A549 (cell line): ENCODE results near the gene WDR43. TPM values are rescaled to one million over a fixed set of nuclear protein-coding genes. Genes with fewer than 3 reads are reported as not detected.

Experiments
- ATAC-seq, 2 experiments: fragments of 200-7000 bp in 1 of 2; fragments of >200 bp in 1 of 2; cut with Nextera tagmentation in 1 of 2; cut with Tn5 transposase in 1 of 2; 3 replicates each; pipeline versions ENCODE4 v1.8.0 to v1.9.1; 2018 to 2020; ENCODE audit warnings: mild to moderate bottlenecking in 1 of 2, moderate library complexity in 1 of 2
- CTCF ChIA-PET: fragments of 300-600 bp; sonication (Branson Sonifier 250); formaldehyde crosslinking; extraction: SDS; loops from one replicate; lab custom pipeline; 2021; ENCODE audit warnings: antibody characterized with exemption, inconsistent platforms; lab: Yijun Ruan, JAX
- POLR2A ChIA-PET: fragments of 350-600 bp; formaldehyde crosslinking; extraction: SDS; loops from one replicate; lab custom pipeline; 2021; ENCODE audit warnings: antibody characterized with exemption, inconsistent platforms; lab: Yijun Ruan, JAX
- DNase-seq, 2 experiments: peaks; one replicate each; pipeline versions ENCODE4 v3.0.0 to v3.0.0-alpha.2; 2011 to 2016; ENCODE audit warnings: low read depth in 1 of 2, low spot score in 1 of 2
- FAIRE-seq: peaks from 2 replicates; lab custom pipeline; 2011; peaks lifted over from hg19 to GRCh38; lab: Jason Lieb, UNC
- H3K27ac ChIP-seq, 2 experiments: fragments of >200 bp; sonication (Bioruptor Twin); formaldehyde crosslinking; 3 replicates each; pipeline ENCODE4 v1.5.1; 2016 to 2017
- H3K4me1 ChIP-seq: fragments of >200 bp; sonication (Bioruptor Twin); formaldehyde crosslinking; 3 replicates; pipeline ENCODE4 v1.6.1; 2016
- H3K4me2 ChIP-seq: fragments of >200 bp; sonication (Bioruptor Twin); formaldehyde crosslinking; 3 replicates; pipeline ENCODE4 v1.6.1; 2016
- H3K4me3 ChIP-seq: fragments of >200 bp; sonication (Bioruptor Twin); formaldehyde crosslinking; 3 replicates; pipeline ENCODE4 v1.5.1; 2016
- H3K9me3 ChIP-seq: fragments of >200 bp; sonication (Bioruptor Twin); formaldehyde crosslinking; 3 replicates; pipeline ENCODE4 v1.6.1; 2016
- BHLHE40 ChIP-seq: IDR thresholded peaks from 2 replicates; pipeline ENCODE4 v1.6.1; 2012; ENCODE audit warnings: low read depth, low read length, inconsistent platforms
- CBX8 ChIP-seq: fragments of 200-600 bp; sonication (generic); IDR thresholded peaks from 2 replicates; pipeline ENCODE4 v1.6.1; 2016
- ESRRA ChIP-seq: fragments of 150-350 bp; IDR thresholded peaks from 2 replicates; pipeline ENCODE4 v1.6.1; 2014; ENCODE audit warnings: mild to moderate bottlenecking, low read length, borderline replicate concordance
- FOSB ChIP-seq: fragments of 250-450 bp; sonication (Bioruptor Pico); IDR thresholded peaks from 2 replicates; pipeline ENCODE4 v1.5.0; 2020; ENCODE audit warnings: mild to moderate bottlenecking, moderate library complexity
- FOSL2 ChIP-seq, 2 experiments: fragments of 450-650 bp in 1 of 2; fragments of >200 bp in 1 of 2; sonication (Bioruptor Twin) in 1 of 2; formaldehyde crosslinking; IDR thresholded peaks; 2 replicates each; pipeline versions ENCODE4 v1.5.0 to v1.6.1; 2016 to 2020; ENCODE audit warnings: mild to moderate bottlenecking in 1 of 2, moderate library complexity in 1 of 2
- FOXS1 ChIP-seq: fragments of 250-450 bp; sonication (Bioruptor Pico); IDR thresholded peaks from 2 replicates; pipeline ENCODE4 v1.5.0; 2020; ENCODE audit warnings: mild to moderate bottlenecking, moderate library complexity
- HEYL ChIP-seq: fragments of 250-450 bp; sonication (Bioruptor Pico); IDR thresholded peaks from 2 replicates; pipeline ENCODE4 v1.8.0; 2021; ENCODE audit warnings: mild to moderate bottlenecking, moderate library complexity
- HOXB5 ChIP-seq: fragments of 250-450 bp; sonication (Bioruptor Pico); IDR thresholded peaks from 2 replicates; pipeline ENCODE4 v1.5.0; 2020; ENCODE audit warnings: mild to moderate bottlenecking, moderate library complexity
- JUN ChIP-seq, 2 experiments: fragments of >200 bp; sonication (Bioruptor Twin); formaldehyde crosslinking; IDR thresholded peaks; 2 replicates in 1 of 2; 3 replicates in 1 of 2; pipeline ENCODE4 v1.6.1; 2016 to 2017
- KDM1A ChIP-seq: fragments of 200-600 bp; sonication (generic); IDR thresholded peaks from 2 replicates; pipeline ENCODE4 v1.6.1; 2016; ENCODE audit warnings: low read depth, mild to moderate bottlenecking
- KDM5A ChIP-seq: fragments of 200-600 bp; sonication (generic); IDR thresholded peaks from 2 replicates; pipeline ENCODE4 v1.6.1; 2016; ENCODE audit warnings: antibody characterized with exemption, mild to moderate bottlenecking
- MAZ ChIP-seq: fragments of 150-350 bp; IDR thresholded peaks from 2 replicates; pipeline ENCODE4 v1.6.1; 2014; ENCODE audit warnings: antibody characterized with exemption, low read depth, low read length, borderline replicate concordance
- NR3C1 ChIP-seq: fragments of >200 bp; sonication (Bioruptor Twin); formaldehyde crosslinking; IDR thresholded peaks from 3 replicates; pipeline ENCODE4 v1.6.1; 2017
- PHF8 ChIP-seq: fragments of 200-600 bp; sonication (generic); IDR thresholded peaks from 2 replicates; pipeline ENCODE4 v1.6.1; 2016; ENCODE audit warnings: low read depth, mild to moderate bottlenecking, antibody characterized with exemption, moderate library complexity, borderline replicate concordance
- POLR2AphosphoS2 ChIP-seq: conservative IDR thresholded peaks from 2 replicates; pipeline ENCODE4 v1.6.1; 2012; ENCODE audit warnings: low read length, improper control_type of control experiment, inconsistent platforms
- RARB ChIP-seq: fragments of 250-450 bp; sonication (Bioruptor Pico); IDR thresholded peaks from 2 replicates; pipeline ENCODE4 v1.8.0; 2021; ENCODE audit warnings: mild to moderate bottlenecking, moderate library complexity
- RCOR1 ChIP-seq: fragments of 150-350 bp; IDR thresholded peaks from 2 replicates; pipeline ENCODE4 v1.6.1; 2014; ENCODE audit warnings: antibody characterized with exemption, low read length, low read depth
- RFX5 ChIP-seq: fragments of 450-650 bp; IDR thresholded peaks from 2 replicates; pipeline ENCODE4 v1.7.1; 2014; ENCODE audit warnings: antibody characterized with exemption, mild to moderate bottlenecking, moderate library complexity
- RNF2 ChIP-seq: fragments of 200-600 bp; sonication (generic); IDR thresholded peaks from 2 replicates; pipeline ENCODE4 v1.6.1; 2016; ENCODE audit warnings: low read depth, mild to moderate bottlenecking, antibody characterized with exemption, moderate library complexity, borderline replicate concordance
- SREBF2 ChIP-seq: fragments of 450-650 bp; IDR thresholded peaks from 2 replicates; pipeline ENCODE4 v1.6.1; 2014; ENCODE audit warnings: mild to moderate bottlenecking, moderate library complexity
- TFCP2L1 ChIP-seq: fragments of 250-450 bp; sonication (Bioruptor Pico); IDR thresholded peaks from 2 replicates; pipeline ENCODE4 v1.5.0; 2021; ENCODE audit warnings: mild to moderate bottlenecking
- ZC3H11A ChIP-seq: fragments of 450-650 bp; IDR thresholded peaks from 2 replicates; pipeline ENCODE4 v1.6.1; 2014; ENCODE audit warnings: antibody characterized with exemption, mild to moderate bottlenecking
- ZFP36 ChIP-seq: fragments of 450-650 bp; IDR thresholded peaks from 2 replicates; pipeline ENCODE4 v1.6.1; 2014; ENCODE audit warnings: borderline replicate concordance; ENCODE audit not compliant: partially characterized antibody
- WGBS: methylation state at CpG from one replicate; pipeline ENCODE4 v1.1.6; 2017; ENCODE audit errors: missing lambda C conversion rate; 5-methylcytosine and 5-hydroxymethylcytosine counted together
- polyA plus RNA-seq, 4 experiments: library from polyadenylated mRNA; depleted of rRNA in 3 of 4; stranded (reverse); fragments of >200 nt; fragmentation: RNase III in 1 of 4; extraction: RNeasy Plus Mini Kit Qiagen cat#74134 plus additional on column Dnase treatment in 1 of 4; gene quantifications; 2 replicates in 3 of 4; 3 replicates in 1 of 4; pipeline ENCODE4 v1.2.3, GENCODE V29; 2011 to 2017
- TF ChIP-seq, protein P1 (sequence below): IDR thresholded peaks from 2 replicates; pipeline ENCODE4 v1.6.1; 2012
- TF ChIP-seq, protein P2 (sequence below): fragments of >200 bp; sonication (Bioruptor Twin); formaldehyde crosslinking; IDR thresholded peaks from 2 replicates; pipeline ENCODE4 v1.6.1; 2016
- TF ChIP-seq, protein P3 (sequence below): IDR thresholded peaks from 2 replicates; pipeline ENCODE4 v1.6.1; 2012
- TF ChIP-seq, protein P4 (sequence below): IDR thresholded peaks from 2 replicates; pipeline ENCODE4 v1.6.1; 2012; ENCODE audit warnings: low read depth, borderline replicate concordance
- TF ChIP-seq, protein P5 (sequence below): fragments of 450-650 bp; IDR thresholded peaks from 2 replicates; pipeline ENCODE4 v1.6.1; 2014; ENCODE audit warnings: antibody characterized with exemption
- TF ChIP-seq, protein P6 (sequence below): fragments of 250-450 bp; sonication (Bioruptor Pico); IDR thresholded peaks from 2 replicates; pipeline ENCODE4 v1.5.0; 2020; ENCODE audit warnings: low read depth, mild to moderate bottlenecking, moderate library complexity

Gene WDR43
- polyA plus RNA-seq, 2 of the 4 experiments (the other 2 are of a cell fraction) = 71.8 to 256 TPM

DNA sequence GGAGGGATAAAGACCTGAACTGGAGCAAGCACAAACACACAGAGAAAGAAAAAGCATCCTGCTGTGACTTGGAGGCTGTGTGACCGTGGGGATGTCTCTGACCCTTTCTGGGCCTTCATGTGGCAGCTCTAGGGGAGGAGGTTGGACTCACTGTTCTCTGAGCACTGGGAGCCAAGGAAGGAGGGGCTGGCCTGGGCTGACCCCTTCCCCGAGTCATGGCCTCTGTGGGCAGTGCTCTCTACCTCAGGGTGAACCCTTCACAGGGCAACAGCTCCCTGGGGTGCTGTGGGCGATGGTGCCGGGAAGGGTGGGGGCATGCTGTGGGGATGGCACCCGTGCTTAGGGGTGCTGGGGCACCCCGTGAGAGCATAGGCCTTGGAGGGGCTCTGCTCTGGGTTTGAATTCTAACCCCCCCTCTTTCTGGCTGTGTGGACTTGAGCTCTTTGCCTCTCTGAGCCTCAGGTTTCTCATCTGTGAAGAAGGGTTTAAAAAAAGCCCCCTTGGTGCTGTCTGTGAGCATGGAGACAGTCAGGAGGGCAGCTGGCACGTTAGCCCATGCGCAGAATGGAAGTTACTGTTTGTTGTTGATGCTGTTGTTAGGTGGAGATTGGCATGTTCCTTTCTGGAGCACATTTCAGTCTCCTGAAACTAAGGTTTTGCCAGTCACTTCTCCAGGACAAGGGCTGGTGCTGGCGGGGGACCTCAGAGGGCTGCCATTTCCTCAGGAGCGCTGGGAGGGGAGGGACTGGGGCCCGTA, 87.3 kb downstream of the WDR43 start (continued):
- TF ChIP-seq, protein P1, sequence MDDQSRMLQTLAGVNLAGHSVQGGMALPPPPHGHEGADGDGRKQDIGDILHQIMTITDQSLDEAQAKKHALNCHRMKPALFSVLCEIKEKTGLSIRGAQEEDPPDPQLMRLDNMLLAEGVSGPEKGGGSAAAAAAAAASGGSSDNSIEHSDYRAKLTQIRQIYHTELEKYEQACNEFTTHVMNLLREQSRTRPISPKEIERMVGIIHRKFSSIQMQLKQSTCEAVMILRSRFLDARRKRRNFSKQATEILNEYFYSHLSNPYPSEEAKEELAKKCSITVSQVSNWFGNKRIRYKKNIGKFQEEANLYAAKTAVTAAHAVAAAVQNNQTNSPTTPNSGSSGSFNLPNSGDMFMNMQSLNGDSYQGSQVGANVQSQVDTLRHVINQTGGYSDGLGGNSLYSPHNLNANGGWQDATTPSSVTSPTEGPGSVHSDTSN = no peak
- TF ChIP-seq FOXS1 (CRISPR knock-in tag) = no peak
- TF ChIP-seq TFCP2L1 (CRISPR knock-in tag) = no peak
- TF ChIP-seq MAZ = no peak

DNA sequence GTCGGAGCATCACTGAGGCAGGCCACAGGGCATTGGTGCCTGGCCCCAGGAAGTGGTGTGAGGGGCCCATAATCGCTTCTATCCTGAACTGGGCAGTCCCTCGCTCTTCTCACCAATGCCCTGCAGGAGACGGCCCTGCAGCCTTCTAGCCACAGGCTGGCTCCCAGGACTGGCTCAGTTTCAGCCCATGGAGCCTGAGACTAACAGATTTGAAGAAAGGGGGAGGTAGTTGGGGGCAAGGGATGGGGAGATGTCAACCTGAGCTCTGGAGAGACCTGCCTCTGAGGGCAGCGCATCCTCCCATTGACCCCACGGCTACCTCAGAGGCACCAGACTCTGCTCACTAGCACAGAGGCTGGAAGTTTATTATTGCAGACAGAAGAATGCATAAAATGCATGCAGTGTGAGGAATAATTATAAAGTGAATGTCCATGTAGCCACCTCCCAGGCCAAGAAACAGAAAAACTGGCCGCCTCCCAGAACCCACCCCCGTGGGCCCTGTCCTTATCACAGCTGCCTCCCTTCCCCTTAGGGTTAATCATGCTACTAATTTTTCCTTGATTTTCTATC, 88.0 kb downstream of the WDR43 start:
- ChIA-PET POLR2A (no interaction called here), CTCF (no interaction called here)
- Histone ChIP-seq H3K4me1 (no peaks in the 10 kb centered on the region), H3K27ac (no peak overlapping the region), H3K4me3 (no peak overlapping the region)
- ATAC-seq (peak; percentile 26 to 40; a peak in 3 of 6 replicates), DNase-seq (no peak)
- 83% methylated on average over 8 of the region's 8 CpGs for WGBS
- TF ChIP-seq, protein P2, sequence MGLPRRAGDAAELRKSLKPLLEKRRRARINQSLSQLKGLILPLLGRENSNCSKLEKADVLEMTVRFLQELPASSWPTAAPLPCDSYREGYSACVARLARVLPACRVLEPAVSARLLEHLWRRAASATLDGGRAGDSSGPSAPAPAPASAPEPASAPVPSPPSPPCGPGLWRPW = no peak
- no peak for TF ChIP-seq NR3C1
- TF ChIP-seq, protein P3, sequence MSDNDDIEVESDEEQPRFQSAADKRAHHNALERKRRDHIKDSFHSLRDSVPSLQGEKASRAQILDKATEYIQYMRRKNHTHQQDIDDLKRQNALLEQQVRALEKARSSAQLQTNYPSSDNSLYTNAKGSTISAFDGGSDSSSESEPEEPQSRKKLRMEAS = no peak
- TF ChIP-seq RARB (CRISPR knock-in tag) = no peak
- TF ChIP-seq ESRRA = no peak
- TF ChIP-seq CBX8 = no peak
- TF ChIP-seq, protein P4, sequence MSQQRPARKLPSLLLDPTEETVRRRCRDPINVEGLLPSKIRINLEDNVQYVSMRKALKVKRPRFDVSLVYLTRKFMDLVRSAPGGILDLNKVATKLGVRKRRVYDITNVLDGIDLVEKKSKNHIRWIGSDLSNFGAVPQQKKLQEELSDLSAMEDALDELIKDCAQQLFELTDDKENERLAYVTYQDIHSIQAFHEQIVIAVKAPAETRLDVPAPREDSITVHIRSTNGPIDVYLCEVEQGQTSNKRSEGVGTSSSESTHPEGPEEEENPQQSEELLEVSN = no peak
- TF ChIP-seq KDM5A = no peak
- TF ChIP-seq MAZ = no peak
- TF ChIP-seq KDM1A = no peak
- TF ChIP-seq ZFP36 = no peak
- no peak for TF ChIP-seq FOSB
- no peak for TF ChIP-seq FOSL2 (IDR thresholded peaks at IDR 0.05)
- TF ChIP-seq FOSL2 (CRISPR knock-in tag; IDR thresholded peaks at IDR 0.05) = no peak
- TF ChIP-seq, protein P5, sequence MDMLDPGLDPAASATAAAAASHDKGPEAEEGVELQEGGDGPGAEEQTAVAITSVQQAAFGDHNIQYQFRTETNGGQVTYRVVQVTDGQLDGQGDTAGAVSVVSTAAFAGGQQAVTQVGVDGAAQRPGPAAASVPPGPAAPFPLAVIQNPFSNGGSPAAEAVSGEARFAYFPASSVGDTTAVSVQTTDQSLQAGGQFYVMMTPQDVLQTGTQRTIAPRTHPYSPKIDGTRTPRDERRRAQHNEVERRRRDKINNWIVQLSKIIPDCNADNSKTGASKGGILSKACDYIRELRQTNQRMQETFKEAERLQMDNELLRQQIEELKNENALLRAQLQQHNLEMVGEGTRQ = no peak
- TF ChIP-seq JUN (IDR thresholded peaks at IDR 0.05) = no peak
- no peak for TF ChIP-seq ZC3H11A
- TF ChIP-seq, all 56 proteins: peak for 0
- Histone ChIP-seq H3K9me3 (no peaks in the 10 kb centered on the region), H3K4me2 (no peak overlapping the region)
- no peak for FAIRE-seq

DNA sequence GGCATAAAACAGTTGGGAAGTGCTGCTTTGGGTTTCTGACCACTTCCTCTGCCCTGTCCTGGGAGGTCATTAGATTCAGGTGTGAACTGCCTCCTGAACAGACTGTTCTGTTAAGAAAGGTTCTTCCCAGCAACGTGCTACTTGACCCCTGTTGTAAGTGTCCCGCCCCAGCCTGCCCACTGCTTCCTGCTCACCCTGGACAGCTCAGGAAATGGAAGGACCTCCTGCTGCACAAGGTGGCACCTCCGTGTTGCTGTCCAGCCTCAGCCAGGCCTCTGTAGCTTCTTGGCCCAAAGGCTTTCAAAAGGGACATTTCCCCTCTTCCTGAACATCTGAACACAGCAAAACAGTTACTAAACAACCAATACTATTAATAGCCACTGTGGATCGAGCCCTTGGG, 92.0 kb downstream of the WDR43 start:
- WGBS = 47% methylated on average over 4 of the region's 4 CpGs
- POLR2A ChIA-PET = no interaction called here
- CTCF ChIA-PET = interaction anchor here (0.9 to 1.7 kb wide), 4 partner anchors 10 to 68 kb away, joined by 3 to 5 read pairs (median 3); no protein-coding TSS in a partner anchor
- Histone ChIP-seq H3K9me3 (no peaks in the 10 kb centered on the region), H3K4me1 (no peaks in the 10 kb centered on the region), H3K4me2 (no peak overlapping the region), H3K4me3 (no peak overlapping the region), H3K27ac (no peak overlapping the region)
- no peak for ATAC-seq
- FAIRE-seq = no peak
- DNase-seq = no peak
- TF ChIP-seq RNF2 = no peak
- TF ChIP-seq HEYL (CRISPR knock-in tag) = no peak
- TF ChIP-seq RFX5 = no peak
- no peak for TF ChIP-seq PHF8
- no peak for TF ChIP-seq BHLHE40
- no peak for TF ChIP-seq RCOR1
- TF ChIP-seq, protein P6, sequence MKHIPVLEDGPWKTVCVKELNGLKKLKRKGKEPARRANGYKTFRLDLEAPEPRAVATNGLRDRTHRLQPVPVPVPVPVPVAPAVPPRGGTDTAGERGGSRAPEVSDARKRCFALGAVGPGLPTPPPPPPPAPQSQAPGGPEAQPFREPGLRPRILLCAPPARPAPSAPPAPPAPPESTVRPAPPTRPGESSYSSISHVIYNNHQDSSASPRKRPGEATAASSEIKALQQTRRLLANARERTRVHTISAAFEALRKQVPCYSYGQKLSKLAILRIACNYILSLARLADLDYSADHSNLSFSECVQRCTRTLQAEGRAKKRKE = no peak
- TF ChIP-seq POLR2AphosphoS2 = no peak
- no peak for TF ChIP-seq SREBF2
- no peak for TF ChIP-seq RARB (CRISPR knock-in tag)
- no peak for TF ChIP-seq TFCP2L1 (CRISPR knock-in tag)
- TF ChIP-seq HOXB5 (CRISPR knock-in tag) = no peak
- TF ChIP-seq, protein P2 = no peak
